Measurements from ENCODE around the gene LRFN5.
"Not testable (repeated sequence)": the region's sequence is repeated elsewhere in the genome, so short reads cannot be mapped to it uniquely, and the experiment has no call there.

Gene LRFN5

GRCh38 chr14:41911155-41911554, 304.5 kb downstream of the LRFN5 start:
- DNase-seq, result not testable (repeated sequence)

- DNase-seq, result no peak
Observed at GRCh38 chr14:41913398-41913797, 306.7 kb downstream of the LRFN5 start.

DNA sequence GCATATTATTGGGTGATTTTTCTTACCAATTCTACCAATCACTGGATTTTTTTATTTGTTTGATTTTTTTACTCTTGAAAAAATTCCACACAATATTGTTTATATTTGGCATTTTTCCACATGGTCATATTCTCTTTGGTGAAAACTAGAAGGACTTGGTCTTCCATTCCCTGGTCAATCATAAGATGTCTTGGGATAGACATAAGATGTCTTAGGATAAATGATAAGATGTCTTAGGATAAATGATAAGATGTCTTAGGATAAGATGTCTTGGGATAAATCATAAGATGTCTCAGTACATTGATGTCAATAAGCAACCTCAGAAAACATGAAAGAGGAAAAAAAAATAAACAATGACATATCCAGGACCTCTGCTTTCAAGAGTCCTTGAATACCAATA, 309.1 kb downstream of the LRFN5 start:
- DNase-seq, result no peak

GRCh38 chr14:41916313-41916712, 309.6 kb downstream of the LRFN5 start:
- no peak for DNase-seq

- no peak for DNase-seq
Observed at GRCh38 chr14:41925409-41925808, 318.7 kb downstream of the LRFN5 start.

DNA sequence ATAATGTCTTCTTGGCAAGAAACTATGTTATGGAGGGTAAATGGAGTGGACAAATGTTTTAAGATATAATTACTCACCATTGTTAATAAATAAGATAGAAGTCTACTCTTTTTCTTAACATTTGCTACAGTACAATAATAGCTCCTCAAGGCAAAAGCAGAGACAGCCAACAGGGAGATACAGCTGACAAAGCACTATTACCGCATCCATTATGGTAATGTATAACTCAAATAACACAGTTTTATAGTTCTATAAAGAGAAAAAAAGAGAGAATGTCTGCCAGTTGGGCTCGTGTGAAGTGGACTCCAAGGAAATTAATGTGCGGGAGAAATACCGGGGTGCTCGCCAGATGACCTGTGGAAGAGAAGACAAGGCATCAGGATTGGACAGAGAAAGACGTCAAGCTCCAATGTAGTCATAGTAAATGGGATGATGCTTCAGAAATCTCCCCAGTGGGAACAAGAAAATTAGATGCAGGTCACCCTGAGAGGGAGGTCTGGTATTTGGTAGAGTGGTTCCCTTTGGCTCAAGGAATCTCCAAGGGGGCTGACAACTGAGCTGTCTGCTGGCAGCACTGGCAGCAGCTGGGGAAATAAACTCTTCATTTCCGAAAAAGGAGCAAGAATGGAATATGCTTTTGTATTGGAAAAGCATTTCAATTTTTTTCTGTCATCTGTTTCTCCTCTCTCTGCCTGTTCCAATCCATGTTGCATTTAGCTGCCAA, 343.9 kb downstream of the LRFN5 start:
- no peak for DNase-seq
